HuH-7 (cell line): Measurements from ENCODE around the gene ATF4.
"Not testable (repeated sequence)": the region's sequence is repeated elsewhere in the genome, so short reads cannot be mapped to it uniquely, and the experiment has no call there.

Experiments
- DNase-seq: peaks from one replicate; pipeline ENCODE4 v3.0.0; 2011; ENCODE audit warnings: low spot score

The ATF4 gene

DNA sequence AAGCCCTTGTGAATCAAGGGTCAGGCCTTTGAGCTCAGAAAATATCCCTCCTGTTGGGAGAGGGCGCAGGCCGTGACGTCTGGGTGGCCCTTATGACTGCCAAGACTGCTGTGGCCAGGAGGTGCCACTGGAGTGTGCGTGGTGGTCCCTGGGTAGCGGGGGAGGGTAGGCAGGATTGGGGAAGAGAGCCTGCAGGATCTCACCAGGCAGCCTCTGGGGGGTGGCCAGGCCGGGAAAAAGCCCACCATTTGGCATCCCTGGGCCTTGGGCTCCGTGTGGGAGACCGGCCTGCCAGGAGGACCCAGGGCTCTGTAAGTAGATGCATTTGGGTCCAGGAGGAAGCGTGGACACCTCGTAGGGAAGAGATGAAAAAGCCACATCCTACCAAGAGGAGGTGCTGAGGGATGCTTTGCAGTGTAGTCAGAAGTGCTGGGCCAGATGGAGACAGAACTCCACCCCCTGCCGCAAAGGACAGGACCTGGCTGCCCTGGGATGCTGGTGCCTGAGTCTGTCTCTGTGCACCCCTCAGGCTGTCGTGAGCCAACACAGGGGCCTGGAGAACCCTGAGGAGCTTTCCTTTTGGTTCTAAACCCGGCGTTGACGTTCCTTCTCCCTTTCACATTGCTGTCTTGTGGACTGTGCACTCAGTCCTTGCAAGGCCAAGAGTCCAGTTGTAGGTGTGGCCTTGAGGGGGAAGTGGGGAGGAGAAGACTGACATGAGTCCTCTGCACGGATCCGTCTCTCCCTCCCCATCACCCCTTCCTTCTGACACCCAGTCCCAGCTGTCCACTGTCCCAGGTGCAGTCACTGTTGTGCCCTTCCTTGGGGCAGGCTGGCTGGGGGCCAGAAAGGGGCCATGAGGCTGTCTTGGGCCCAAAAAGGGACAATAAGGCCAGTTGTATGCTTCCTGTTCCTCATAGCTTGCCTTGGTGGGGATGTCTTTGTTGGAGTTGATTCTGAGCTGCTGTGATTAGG, 31.0 kb upstream of the ATF4 start:
- no peak for DNase-seq

DNA sequence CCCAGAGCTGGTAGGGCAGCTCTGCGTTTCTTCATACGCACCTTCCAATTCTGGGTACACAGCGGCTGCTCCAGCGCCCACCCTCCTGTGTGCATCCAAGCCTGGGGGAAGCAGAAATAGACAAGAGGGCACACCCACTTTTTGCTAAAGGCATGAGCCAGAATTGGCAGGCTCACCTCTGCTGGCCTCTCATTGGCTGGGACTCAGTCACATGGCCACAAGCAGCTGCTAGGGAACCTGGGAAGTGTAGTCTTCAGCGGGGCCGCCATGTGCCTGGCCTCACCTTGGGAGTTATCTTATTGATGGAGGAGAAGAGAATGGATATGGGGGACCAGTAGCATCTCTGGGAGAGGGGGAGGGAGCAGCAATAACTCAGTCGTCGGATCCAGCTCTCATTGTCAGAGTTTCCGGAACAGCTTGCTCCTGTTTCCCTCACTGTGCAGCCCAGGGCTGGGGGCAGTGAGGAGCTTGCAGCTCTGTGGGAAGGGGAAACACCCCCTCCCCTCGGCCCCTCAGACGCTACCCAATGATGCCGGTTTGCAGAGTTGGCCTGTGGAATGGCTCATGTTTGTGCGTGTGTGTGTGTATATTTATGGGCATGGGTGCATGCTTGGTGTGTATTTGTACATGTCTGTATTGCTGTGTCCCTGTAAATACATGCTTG, 30.1 kb upstream of the ATF4 start:
- DNase-seq: peak; percentile 93

DNA sequence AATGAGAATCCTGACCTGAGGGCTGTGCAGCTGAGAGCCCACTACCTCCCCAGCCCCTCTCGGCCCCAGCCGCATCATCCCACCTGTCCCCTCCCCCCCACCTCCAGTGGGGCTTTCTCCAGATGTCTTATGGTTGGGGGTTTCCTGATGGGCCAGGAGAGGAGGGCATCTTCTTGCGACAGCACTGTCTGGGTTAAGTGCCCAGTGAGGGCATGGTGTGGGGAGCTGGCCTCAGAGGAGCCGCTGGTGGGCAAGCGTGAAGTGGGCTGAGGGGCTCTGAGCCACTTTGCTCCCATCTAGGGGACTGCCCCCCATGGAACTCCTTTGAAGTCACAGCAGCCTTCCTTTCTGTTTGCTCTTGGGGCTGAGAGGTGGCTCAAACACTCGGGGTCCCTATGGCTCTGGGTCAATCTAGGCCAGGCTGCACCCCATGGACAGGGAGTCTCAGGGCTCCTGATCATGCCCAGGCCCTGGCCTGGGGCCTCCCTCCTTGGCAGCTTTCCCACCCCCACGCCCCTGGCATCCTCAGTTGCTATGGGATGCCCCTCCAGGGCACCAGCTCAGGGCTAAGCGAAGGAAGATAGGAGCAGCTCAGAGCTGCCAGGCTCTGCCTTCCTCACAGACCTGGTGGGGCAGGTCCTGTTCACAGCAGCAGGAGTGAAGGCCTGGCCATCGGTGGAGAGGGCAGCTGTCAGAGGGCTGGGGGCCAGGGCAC, 29.2 kb upstream of the ATF4 start:
- DNase-seq: no peak

DNA sequence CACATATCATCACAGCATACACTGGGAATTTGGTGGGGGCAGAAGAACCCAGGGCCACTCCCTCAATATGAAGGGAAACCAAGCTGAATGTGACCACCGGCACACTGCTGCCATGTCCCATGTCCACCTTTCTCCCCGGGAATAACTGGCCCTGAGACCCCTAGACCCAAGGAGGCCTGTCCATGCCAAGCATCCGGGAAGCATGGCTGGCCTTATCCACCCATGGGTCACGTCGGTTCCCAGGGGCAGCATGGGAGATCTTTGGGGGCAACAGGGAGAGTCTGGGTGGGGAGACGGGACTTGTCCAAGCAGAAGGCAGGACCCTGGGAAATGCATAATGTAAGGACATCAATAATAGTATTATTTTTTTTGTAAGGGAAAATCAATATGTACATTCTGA, 28.7 kb upstream of the ATF4 start:
- DNase-seq: no peak

DNA sequence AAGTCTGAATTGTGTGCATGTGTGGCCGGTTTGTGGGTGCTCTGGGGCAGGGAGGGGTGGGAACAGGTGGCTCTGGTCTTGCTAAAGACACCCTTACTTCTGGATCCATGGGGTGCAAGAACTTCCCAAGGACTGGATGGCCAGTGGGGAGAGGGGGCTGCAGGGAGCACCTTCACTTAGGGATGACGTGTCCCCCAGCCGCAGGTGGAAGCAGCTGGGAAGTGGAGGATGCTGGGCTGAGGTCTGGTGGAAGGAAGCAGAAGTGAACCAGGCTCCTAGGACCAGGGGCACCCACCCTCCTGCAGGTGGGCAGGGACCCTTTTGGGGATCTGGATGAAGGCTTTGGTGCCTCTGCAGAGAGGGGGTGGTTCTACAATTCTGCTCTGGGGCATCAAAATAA, 28.2 kb upstream of the ATF4 start:
- DNase-seq: no peak

DNA sequence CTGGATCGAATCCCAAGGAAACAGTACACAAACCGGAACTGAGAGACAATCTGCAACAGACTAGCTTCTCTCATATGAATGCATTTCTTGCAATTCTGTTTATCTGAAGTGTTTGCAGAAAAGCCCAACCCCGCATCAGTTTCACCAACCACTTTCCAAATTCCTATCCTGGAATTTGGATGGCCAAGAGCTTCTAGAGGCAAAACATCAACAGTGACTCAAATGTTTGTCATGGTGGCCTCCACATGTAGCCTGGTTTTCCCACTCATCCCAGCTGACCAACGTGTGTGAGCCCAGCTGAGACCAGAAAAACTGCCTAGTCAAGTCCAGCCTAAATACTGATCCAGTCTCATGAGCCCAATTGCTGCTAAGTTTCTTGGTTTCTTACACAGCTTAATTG, 26.6 kb upstream of the ATF4 start:
- no peak for DNase-seq

DNA sequence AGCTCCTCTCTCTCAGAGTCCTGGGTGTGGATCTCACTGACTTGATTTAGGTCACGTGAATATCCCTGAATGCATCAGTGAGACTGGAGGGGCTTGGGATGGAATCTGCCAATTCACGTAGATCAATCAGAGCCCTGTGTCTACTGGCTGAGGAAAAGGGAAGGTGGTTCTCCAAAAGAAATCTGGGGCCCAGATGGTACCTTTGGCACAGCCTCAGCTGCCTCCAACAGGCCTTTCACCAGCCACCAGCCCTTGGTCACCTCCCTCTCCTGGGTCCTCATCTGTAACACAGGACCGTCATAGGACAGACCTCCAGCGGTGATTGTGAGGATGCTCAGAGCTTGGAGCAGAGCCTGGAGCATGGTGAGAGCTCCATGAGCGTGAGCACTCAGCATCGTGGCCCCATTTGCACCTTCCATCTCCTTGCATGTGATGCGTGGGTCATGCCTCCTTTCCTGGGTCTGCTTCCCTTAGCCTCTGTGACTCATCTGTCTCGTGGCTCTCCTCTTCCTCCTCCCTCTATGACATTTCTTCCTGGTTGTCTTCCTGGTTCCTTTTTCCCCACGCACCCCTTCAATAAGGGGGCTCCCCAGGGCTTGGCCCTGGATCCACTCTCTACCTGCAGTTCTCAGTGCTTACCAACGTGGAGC, 25.8 kb upstream of the ATF4 start:
- DNase-seq: no peak

DNA sequence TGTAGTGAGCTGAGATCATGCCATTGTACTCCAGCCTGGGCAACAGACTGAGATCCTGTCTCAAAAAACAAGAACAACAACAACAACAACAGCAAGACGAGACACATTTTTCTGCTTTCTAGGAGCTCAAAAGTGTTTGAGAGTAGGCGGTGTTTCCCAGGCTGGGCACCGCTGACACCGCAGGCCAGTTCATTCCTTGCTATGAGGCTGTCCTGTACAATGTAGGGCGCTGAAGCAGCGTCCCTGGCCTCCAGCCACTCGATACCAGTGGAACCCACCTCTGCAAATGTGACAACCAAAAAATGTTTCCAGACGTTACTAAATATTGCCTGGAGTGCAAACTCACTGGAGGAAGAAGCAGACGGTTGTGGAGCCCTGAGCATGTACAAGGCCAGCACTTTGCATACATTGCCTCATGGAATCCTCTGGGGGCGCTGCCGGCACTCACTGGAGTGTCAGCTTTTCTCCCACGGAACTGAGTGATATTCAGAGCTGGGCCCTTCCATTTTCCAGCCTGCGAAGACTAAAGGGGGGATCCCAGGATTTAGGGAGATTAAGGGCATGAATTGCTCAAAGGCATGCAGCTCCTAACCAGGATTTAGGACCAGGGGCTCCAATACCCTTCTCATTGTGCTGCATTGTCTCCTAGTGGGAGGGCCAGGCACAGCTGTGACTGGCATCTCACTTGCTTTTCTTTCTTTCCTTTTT, 24.1 kb upstream of the ATF4 start:
- peak; percentile 83 for DNase-seq

DNA sequence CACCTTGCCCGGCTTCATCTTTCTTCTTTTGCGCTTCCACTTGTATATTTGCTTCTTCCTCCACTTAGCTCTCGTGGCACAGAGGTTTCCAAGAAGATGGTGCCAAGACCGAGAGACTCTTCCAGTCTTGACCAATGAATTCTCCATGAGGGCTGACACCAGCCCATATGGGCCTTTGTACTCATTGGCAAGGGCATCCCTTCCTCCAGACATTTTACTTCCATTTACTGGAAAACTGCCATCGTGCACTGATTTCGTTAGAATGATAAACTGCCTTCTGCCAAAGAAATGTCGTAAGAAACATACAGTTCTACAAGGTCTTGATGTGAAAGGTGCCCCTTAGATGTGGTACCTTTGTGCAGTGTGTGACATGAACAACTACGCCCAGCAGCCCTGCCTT, 22.9 kb upstream of the ATF4 start:
- no peak for DNase-seq

DNA sequence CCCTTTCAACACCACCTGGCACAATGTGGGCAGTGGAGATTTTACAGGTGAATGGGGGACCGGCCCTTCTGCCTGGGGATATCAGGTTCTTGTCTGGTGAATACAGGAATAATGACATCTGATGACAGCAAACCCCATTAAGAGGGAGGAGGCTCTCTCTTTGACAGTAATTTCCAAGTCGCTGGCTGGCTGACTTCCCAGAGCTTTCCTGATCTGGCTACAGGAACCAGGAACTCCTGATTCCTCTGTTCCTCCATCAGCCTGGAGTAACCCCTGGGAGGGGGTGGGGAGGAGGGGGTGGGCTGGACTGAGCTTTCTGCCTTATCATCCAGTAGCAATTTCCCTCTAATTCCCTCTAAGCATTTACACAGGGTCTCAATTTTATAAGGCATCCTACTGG, 22.0 kb upstream of the ATF4 start:
- no peak for DNase-seq

DNA sequence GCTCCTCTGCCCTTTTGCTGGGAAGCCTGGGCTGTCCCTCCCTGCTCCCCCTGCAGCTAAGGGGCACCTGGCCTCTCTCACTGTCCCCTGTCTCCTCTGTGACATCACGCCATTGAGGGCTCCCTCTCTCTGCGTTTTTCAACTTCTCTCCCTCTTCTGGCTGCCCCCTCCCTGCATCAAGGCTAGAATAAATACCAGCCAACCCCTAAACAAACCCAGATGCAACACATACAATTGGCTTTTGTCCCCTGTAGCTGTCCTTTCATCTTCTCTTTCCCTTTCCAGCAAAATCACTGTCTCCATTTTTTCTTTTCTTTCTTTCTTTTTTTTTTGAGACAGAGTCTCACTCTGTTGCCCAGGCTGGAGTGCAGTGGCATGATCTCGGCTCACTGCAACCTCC, 21.6 kb upstream of the ATF4 start:
- DNase-seq: no peak

DNA sequence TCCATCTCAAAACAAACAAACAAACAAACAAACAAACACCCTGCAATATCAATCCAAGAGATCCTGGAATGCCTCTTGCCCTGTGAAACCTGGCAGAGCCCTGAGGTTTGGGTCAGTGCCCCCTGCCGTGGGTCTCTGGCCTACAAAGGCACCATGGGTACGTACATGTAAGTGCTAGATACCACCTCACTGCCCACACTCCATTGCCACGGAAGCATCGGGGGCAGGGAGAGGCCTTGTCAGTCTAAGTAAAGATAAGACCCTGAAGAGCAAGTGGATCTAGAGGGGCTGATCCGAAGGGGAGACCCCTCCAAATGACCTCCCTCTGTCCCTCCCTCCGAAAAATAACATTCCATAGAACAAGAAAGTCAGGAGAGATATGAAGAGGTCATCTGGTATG, 20.3 kb upstream of the ATF4 start:
- no peak for DNase-seq

DNA sequence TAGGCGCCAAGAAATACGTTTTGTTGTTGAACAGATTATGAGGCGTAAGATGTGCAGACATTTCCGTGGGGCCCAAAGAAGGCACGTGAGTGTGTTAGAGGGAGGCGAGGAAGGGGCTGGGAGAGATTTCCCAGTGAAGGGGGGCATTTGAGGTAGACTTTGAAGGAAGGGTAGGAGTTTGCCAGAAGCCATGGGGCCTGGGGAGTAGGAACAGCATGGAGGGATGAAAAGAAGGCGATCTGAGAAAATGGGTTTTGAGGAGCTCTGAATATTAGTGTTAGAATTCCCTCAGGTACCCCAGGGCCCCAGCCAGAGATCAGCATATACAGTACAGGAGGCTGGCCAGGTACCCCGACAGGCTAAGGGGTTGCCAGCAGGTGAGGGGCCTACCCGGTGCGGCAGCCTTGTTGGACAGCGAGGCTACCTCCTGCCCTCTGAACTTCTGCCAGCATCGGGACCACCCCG, 18.7 kb upstream of the ATF4 start:
- DNase-seq: no peak

DNA sequence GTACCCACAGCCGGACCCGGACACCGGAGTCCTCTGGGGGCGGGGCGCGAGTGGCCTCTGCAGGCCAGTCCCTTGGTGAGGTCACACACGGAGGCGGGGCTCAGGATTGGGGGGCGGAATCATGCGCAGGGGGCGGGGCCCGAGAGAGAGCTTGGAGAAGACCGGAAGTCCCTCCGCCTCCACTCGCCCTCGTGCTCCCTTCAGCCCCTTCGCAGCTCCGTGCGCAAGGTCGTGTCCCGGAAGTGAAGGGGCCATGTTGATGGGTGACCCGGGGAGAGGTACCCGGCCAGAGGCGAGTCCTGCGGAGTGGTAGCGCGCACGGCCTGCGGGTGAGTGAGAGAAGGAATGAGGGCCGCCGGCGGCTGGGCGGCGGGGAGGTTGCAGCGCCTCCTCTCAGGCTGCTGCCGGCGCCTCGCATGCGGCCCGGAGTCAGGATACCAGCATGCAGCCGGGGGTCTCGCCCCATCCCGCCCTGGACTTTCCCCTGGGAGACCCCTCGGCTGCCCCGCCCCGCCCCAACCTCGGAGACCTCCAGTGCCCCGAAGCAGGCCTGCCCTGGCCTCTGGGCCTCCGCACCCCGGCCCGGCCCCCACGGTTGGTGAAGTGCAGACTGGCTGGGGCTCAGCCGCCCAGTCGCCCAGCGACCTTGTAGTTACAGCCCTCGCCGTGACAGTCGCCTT, 18.1 kb upstream of the ATF4 start, which contains the start of gene MIEF1:
Gene MIEF1 (plus strand): TSS at position 182 of the 680 bp plus-strand sequence. CDS start 9,005 bp downstream, outside the sequence.
- DNase-seq: peak; percentile 98

DNA sequence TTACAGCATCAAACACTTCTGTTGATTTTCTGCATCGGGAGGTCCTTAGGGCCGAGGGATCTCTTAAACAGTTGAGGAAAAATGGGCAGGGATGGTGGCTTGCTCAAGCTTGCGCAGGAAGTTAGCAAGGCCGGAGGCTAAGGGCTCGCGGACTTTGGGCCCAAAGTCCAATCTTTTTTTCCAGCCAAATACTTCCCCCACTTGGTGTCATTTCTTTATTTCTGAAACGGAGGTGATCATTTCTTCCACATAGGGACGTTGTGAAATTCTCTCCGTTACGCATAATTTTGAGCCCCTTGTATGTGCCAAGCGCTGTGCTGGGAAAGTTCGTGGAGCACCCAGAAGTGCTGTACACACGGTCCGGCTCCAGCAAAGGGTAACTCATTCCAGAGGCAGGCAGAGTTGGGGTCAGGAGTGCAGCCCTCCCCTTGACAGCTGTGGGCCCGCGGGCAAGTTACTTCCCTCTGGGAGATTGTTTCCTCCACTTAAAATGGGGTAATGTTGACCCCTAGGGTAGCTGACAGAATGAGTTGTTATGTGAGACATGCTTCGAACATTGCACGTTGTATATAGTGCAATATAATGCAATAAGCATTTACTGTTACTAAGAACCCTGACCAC, 17.5 kb upstream of the ATF4 start:
- no peak for DNase-seq

DNA sequence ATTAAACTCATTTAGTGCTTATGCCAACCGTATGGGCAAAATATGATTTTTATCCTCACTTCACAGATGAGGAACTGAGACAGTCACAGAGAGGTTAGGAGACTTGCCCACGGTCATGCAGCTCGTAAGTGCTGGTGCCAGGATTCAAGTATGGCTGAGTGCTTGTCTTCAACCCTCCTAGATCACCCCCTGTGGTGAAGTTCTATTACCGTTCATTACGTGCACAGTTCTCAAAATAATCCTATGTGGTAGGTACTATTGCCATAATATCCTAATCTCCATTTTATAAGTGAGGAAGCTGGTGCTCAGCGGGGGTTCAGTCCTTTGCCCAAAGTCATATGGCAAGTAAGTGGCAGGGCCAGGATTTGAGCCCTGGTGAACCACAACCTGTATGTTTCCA, 16.7 kb upstream of the ATF4 start:
- DNase-seq: no peak

DNA sequence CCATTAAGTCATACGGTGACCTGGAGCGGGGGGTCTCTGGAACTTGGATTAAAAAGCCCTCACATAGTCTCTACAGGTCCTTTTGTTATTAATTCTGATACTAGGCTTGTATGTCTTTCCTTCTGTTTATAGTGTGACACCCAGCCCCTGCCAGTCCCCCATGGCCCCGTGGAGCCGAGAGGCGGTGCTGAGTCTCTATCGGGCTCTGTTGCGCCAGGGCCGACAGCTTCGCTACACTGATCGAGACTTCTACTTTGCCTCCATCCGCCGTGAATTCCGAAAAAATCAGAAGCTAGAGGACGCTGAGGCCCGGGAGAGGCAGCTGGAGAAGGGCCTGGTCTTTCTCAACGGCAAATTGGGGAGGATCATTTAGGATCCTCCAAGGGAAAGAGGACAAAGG, 16.3 kb upstream of the ATF4 start:
- DNase-seq: no peak

DNA sequence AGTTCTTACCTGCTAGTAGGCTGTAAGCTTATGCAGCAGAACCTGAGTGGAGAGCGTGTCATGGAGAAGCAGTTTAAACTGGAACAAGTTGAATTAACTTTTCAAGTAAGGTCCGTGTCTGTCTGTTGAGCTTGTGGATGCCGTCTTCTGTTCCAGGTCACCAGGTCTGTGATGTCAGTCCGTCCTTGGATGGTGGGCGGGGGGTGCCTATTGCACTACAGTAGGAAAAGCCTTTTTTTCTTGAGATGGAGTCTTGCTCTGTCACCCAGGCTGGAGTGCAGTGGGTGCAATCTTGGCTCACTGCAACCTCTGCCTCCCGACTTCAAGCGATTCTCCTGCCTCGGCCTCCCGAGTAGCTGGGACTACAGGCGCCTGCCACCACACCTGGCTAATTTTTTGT, 13.3 kb upstream of the ATF4 start:
- DNase-seq: not testable (repeated sequence)

DNA sequence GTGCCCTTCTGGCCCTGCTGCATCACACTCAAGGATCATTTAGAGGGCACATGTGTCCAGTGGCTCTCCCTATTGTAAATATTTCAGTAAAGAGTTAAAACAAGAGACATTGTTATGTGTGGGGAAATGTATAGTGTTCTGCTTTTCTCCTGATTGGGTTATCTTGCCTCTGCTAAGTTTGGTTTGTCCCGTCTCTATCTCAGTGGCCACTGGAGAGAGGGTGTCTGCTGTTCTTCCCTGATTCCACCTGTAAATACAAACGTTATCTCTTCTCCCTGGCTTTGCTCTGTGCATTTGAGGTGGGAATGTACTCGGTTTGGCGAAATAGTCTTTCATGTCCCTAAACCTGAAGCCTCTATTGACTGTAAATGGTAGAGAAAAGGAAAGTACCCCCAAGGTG, 12.0 kb upstream of the ATF4 start:
- DNase-seq: no peak

DNA sequence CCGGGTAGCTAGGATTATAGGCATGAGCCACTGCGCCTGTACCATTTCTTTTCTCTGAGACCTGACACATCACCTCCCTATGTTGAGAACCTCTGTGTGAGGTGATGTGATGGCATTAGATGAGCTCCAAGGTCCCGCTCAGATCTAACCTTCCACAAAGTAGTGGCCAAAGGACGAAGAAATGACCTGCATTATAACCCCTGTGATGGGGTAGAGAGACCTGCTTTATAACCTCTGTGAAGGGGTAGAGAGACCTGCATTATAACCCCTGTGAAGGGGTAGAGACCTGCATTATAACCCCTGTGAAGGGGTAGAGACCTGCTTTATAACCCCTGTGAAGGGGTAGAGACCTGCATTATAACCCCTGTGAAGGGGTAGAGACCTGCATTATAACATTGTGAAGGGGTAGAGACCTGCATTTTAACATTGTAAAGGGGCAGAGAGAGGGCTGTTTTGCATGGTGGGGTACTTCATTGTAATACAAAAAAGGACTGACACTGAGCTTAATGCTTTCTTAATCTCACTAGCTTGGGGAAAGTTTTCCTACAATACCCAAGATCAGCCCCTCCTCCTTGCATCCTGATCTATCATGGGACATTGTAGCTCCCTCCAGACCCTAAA, 9.7 kb upstream of the ATF4 start:
- no peak for DNase-seq
